ENCODE data around the gene KCNS1. TPM values are rescaled to one million over a fixed set of nuclear protein-coding genes. Genes with fewer than 3 reads are reported as not detected.

The KCNS1 gene
- total RNA-seq, 1 donor from 2014 or later = 3.5 TPM

- intact Hi-C loops (cut with DNase I) = no loop called here
- ATAC-seq (no peak), DNase-seq (no peak)
- TF ChIP-seq, protein P1, sequence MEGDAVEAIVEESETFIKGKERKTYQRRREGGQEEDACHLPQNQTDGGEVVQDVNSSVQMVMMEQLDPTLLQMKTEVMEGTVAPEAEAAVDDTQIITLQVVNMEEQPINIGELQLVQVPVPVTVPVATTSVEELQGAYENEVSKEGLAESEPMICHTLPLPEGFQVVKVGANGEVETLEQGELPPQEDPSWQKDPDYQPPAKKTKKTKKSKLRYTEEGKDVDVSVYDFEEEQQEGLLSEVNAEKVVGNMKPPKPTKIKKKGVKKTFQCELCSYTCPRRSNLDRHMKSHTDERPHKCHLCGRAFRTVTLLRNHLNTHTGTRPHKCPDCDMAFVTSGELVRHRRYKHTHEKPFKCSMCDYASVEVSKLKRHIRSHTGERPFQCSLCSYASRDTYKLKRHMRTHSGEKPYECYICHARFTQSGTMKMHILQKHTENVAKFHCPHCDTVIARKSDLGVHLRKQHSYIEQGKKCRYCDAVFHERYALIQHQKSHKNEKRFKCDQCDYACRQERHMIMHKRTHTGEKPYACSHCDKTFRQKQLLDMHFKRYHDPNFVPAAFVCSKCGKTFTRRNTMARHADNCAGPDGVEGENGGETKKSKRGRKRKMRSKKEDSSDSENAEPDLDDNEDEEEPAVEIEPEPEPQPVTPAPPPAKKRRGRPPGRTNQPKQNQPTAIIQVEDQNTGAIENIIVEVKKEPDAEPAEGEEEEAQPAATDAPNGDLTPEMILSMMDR (IDR thresholded peaks at IDR 0.05) = no peak
- peaks cover 28% of the 10 kb centered on the region for H3K27me3 ChIP-seq (ENCODE audit: low read depth)
- H3K9me3 ChIP-seq = no peaks in the 10 kb centered on the region
- H3K27ac ChIP-seq = no peak overlapping the region
- no peak overlapping the region for H3K4me3 ChIP-seq
- H3K36me3 ChIP-seq = no peaks in the 10 kb centered on the region
- peaks cover 8% of the 10 kb centered on the region for H3K4me1 ChIP-seq
Measured at GRCh38 chr20:45094201-45094600, 6.7 kb downstream of the KCNS1 start.

- H3K27ac ChIP-seq = no peak overlapping the region
- intact Hi-C loops (cut with DNase I) = no loop called here
- peaks cover 15% of the 10 kb centered on the region for H3K27me3 ChIP-seq (ENCODE audit: low read depth)
- ATAC-seq = no peak
- H3K36me3 ChIP-seq = no peaks in the 10 kb centered on the region
- no peak overlapping the region for H3K4me3 ChIP-seq
- DNase-seq = no peak
- TF ChIP-seq, protein P1 (IDR thresholded peaks at IDR 0.05) = no peak
- no peaks in the 10 kb centered on the region for H3K9me3 ChIP-seq
- peaks cover 6% of the 10 kb centered on the region for H3K4me1 ChIP-seq
Measured at GRCh38 chr20:45092898-45093297, 8.0 kb downstream of the KCNS1 start.

DNA sequence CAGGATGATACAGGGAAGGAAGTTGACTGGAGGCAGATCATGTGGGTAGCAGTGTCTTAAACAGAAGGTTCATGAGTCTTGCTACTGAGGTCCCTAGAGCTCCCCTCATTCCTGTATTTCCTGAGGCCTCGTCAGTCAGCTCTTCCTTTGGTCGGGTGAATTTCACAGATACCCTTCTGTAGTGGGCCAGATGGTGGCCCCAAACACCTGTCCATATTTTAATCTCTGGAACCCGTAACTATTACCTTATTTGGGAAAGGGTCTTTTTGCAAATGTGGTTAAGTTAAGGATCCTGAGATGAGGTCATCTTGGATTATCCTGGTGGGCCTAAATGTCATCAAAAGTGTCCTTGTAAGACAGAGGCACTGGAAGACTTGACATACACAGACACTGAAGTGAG, 9.6 kb downstream of the KCNS1 start:
- Histone ChIP-seq H3K27me3 (ENCODE audit: low read depth) (peaks cover under 1% of the 10 kb centered on the region), H3K9me3 (no peaks in the 10 kb centered on the region), H3K4me3 (no peak overlapping the region), H3K27ac (no peak overlapping the region), H3K36me3 (no peaks in the 10 kb centered on the region), H3K4me1 (peaks cover 12% of the 10 kb centered on the region)
- no peak for ATAC-seq
- TF ChIP-seq, protein P1 (IDR thresholded peaks at IDR 0.05) = no peak
- no peak for DNase-seq
- intact Hi-C loops (cut with DNase I) = no loop called here

DNA sequence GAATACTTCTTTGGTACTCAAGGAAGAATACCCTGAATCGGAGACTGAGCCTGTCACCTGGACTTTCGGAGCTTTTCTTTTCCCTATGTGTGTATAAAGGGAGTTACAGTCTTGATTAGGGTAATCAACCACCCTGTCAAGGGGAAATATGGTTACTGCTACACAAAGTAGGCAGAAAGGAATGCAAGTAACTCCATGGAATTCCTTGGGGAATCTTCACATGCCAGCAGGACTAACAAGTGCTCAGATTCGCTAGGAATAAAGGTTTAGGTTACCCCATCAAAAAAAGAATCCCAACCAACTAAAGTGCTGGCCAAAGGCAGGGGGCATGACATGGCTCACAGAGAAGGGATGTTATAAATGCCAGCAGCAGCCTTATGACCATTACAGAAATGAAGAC, 10.4 kb downstream of the KCNS1 start:
- TF ChIP-seq, protein P1 (IDR thresholded peaks at IDR 0.05) = no peak
- intact Hi-C loops (cut with DNase I) = no loop called here

GRCh38 chr20:45088247-45088646, 12.7 kb downstream of the KCNS1 start:
- H3K36me3 ChIP-seq = no peaks in the 10 kb centered on the region
- intact Hi-C loops (cut with DNase I) = no loop called here
- no peak for DNase-seq
- TF ChIP-seq, protein P1 (IDR thresholded peaks at IDR 0.05) = no peak
- H3K27ac ChIP-seq = no peak overlapping the region
- ATAC-seq = no peak
- peaks cover 8% of the 10 kb centered on the region for H3K4me1 ChIP-seq
- peaks cover under 1% of the 10 kb centered on the region for H3K9me3 ChIP-seq
- H3K4me3 ChIP-seq = no peak overlapping the region
- H3K27me3 ChIP-seq (ENCODE audit: low read depth) = no peaks in the 10 kb centered on the region

More for the DNA sequence above, 10.4 kb downstream of the KCNS1 start:
- H3K36me3 ChIP-seq = no peaks in the 10 kb centered on the region
- no peak overlapping the region for H3K27ac ChIP-seq
- DNase-seq = no peak
- no peaks in the 10 kb centered on the region for H3K27me3 ChIP-seq (ENCODE audit: low read depth)
- H3K4me3 ChIP-seq = no peak overlapping the region
- ATAC-seq = no peak
- no peaks in the 10 kb centered on the region for H3K9me3 ChIP-seq
- H3K4me1 ChIP-seq = peaks cover 10% of the 10 kb centered on the region

DNA sequence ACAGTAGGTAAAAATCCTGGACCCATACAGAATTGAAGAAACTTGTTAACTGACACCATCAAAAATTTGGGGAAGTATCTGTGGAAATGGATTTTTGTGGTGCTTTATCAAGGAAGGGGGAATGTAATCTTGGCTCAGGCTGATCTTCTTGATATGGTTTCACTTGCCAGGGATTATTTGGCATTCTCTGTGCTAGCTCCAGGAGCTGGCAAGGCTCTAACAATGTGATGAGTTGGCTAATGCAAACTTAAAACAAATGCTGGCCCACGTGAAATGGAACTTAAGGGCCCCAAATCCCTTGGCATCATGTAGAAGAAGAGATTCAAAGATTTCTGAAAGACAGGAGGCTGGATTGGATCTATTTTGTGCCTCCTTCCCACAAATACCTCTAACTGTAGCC, 13.1 kb downstream of the KCNS1 start:
- Histone ChIP-seq H3K4me1 (peaks cover 8% of the 10 kb centered on the region), H3K9me3 (peaks cover 5% of the 10 kb centered on the region), H3K36me3 (no peaks in the 10 kb centered on the region), H3K27ac (no peak overlapping the region), H3K4me3 (no peak overlapping the region), H3K27me3 (ENCODE audit: low read depth) (no peaks in the 10 kb centered on the region)
- intact Hi-C loops (cut with DNase I) = no loop called here
- TF ChIP-seq, protein P1 (IDR thresholded peaks at IDR 0.05) = no peak
- ATAC-seq (no peak), DNase-seq (no peak)
